Right ventricle myocardium superior (tissue), 1 donor: Measurements from ENCODE around the gene ADAT2. TPM values are rescaled to one million over a fixed set of nuclear protein-coding genes. Genes with fewer than 3 reads are reported as not detected.

Experiments used
- ATAC-seq: fragments of 200-7000 bp; cut with Tn5 transposase; one replicate; pipeline ENCODE4 v1.9.1; 2020; ENCODE audit warnings: mild to moderate bottlenecking; ENCODE audit not compliant: poor library complexity
- DNase-seq: peaks from one replicate; pipeline ENCODE4 v3.0.0-alpha.2; 2020
- intact Hi-C: fragments of 100-400 bp; cut with DNase I; formaldehyde crosslinking; loops from one replicate; pipeline ENCODE4 v1.11.2; 2022
- total RNA-seq: library from RNA; stranded (reverse); fragmentation: NEBNext Ultra II Directional; extraction: Animal tissue kit (Norgen Biotek cat#: 25700); gene quantifications from one replicate; pipeline ENCODE4 v1.2.1, GENCODE V29; 2021
- donor health status: DM: no; HTN: yes; CAD: no; lungs with severe emphysema.

The ADAT2 gene
- total RNA-seq, 1 donor from 2014 or later: 1.4 TPM

DNA sequence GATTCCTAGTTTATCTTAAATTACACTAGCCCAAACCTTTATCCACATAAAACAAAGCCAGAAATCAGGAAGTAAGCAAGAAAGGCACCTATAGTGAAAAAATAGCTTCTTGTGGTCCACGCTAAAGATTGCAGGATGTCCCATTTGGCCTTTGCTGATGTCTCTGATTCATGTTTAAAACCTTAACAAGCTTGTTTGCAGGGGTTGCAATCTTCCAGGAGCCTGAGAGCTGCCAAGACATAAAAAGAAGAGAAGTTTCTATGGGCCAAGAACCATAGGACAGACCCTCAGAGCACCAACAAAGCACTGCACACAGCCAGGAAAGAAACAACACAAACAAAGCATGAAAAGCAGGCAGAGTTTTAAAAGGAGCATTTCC, 49.4 kb downstream of the ADAT2 start:
- DNase-seq: no peak
- intact Hi-C loops: no loop called here
- ATAC-seq: no peak

DNA sequence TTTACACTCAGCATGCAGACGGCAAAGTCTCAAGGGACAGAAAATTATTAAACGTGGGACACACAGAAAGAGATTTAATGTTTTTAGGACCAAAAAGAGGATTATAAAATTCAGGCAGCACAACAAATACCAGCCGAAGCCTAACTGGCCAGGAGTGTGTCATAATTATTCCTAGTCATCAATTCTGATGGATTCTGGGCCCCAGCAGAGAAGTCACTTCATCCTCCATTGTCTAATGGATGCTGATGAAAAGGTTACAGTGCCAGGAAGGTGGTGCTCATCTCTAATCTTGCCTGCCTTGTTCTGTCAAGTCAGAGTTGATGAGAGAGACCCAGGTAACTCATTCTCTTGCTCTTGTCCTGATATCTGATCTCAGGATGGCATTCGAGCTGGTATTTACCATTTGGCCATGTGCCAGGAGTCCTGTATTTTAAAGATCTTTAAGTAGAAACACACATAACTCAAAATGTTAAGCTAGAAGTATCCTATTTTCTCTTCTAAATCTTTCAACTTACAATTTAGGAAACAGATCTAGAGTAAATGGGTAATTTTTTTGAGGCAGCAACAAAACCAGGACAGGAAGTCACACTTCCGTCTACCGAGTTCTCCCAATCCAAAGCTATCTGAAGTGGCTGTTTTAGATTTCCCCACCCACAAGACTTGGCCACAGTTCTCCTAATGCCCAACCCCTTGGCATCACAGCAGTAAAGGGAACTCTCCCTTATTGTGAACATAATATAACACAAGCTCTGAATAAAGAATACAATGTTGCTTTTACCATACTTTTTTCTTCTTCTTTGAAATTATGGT, 50.0 kb downstream of the ADAT2 start:
- ATAC-seq: peak; percentile 83
- intact Hi-C loops: no loop called here
- DNase-seq: no peak

DNA sequence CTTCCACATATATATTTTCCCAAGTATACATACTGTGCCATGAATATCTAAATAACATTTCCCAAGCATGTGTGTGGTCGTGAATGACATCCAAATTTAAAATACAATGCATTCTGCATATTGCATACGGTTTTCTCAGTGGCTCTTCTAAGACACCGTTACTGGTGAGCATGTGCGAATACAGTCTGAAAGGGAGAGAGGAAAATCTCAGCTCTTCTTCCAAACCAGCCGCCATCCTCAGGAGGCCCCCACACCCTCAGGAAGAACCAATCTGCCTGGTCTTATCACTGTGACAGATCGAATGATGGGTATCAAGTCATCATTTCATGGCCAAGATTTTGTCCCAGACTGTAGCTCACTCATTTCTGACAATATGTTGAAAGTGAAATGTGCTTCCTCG, 50.7 kb downstream of the ADAT2 start:
- intact Hi-C loops: no loop called here
- DNase-seq (no peak), ATAC-seq (no peak)

DNA sequence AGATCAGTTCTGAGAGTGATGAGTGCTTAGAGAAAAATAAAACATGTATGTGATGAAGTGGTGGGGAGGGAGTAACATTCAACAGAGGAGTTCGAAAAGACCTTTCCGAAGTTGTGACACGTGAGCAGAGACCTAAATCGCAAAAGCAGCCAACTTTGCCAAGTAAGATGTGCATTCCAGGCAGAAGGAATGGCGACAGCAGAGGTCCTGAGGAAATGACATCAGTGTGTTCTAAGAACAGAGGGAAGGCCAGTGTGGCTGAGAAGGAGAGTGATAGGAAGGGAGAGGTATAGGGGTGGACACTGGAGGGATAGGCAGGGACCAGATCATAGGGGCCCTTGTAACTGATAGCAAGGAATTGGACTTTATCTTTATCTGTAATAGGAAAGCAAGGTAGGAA, 51.3 kb downstream of the ADAT2 start:
- no peak for DNase-seq
- ATAC-seq: no peak
- intact Hi-C loops: no loop called here

DNA sequence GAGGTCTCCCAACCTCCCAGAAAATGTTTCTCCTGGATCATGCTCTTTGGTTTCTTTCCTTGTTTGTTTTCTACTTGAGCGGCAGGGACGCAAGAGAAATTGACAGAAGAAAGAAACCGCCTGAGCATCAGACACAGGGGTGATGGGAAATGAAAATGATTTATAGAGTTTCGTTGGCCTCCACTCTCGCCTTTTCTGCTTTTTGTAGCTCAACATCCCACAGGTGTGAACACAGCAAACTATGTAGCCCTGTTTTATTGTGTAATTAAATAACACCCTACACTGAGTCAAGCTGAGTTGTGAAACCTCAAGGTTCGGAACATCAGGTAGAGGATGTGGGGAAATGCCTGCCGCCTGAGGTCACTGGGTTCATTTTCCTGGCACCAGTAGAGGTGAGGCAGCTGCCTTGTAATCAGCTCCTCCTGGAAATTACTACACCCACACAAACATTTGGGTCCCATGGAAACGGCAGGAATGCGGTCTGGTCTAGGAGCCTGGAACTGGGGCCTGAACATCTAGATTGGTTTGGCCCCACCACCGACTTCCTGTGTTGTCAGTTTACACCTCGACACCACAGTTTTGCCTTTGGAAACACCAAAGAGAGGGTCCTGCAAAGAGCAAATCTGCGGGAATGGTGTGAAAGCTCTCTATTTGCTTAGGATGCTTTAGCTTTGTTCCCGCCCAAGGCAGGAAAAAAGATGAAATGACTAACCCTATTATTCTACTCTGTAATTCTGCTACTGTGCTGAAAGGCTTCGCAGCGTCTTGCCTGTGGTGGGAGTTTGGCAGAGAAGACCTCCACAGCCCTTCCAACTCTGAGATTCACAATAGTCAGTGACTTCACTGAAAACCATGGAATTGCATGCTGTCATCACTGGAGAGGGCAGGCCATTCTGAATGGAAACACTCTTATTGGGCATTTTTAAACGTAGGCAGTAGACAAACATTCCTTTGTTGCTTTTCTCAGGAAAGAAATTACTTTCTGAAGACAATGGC, 53.0 kb downstream of the ADAT2 start:
- intact Hi-C loops: no loop called here
- peak; percentile 46 for ATAC-seq
- DNase-seq: no peak

DNA sequence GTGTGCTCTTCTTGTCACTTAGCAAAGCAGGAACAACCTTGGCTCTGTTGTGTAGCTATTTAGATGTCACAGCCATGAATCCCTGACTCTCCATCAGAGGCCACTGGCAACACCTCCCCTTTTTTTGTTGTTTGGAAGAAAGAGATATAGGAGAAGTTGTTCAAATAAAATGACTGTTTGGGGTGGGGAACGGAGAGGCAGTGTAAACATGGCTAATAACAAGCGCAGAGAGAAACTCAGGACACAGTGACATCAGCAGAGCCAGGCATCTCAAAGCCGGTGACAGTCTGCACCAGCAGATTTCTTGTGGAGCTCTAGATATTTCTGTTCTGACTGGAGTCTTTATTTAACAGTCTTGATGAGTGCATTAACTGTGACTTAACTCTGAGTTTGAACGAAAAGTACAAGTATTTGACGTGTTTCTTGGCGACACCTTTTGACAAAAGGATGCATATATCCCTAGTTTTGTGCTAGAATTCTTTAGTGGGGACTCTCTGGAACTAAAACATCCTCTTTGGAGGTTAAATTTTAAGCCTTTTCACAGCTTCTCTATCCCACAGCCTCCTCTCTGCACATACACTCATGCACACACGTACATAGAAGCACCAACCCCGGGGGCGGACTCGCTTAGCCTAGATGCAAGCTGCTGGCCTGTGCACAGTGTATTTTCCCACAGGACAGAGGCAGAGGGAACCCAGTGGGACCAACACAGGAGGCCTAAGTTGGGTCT, 53.8 kb downstream of the ADAT2 start:
- intact Hi-C loops: no loop called here
- DNase-seq: no peak
- no peak for ATAC-seq

DNA sequence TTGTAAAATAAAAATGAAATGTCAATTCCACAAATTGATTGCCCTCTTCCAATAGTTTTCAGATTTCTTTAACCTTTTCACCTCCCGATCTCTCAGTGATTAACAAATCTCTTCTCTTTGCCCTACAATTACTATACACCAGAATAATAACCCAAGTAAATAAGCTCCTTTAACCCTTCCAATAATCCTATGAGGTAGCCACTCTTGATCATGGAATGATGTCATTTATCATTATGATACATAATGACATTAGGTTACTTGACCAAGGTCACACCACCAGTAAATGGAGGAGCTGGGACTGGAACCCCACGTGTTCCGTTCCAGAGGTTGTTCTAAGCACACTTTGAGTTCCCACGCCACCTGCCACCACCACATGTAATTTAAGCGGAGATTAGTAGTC, 54.8 kb downstream of the ADAT2 start:
- DNase-seq (no peak), ATAC-seq (no peak)
- intact Hi-C loops: no loop called here

DNA sequence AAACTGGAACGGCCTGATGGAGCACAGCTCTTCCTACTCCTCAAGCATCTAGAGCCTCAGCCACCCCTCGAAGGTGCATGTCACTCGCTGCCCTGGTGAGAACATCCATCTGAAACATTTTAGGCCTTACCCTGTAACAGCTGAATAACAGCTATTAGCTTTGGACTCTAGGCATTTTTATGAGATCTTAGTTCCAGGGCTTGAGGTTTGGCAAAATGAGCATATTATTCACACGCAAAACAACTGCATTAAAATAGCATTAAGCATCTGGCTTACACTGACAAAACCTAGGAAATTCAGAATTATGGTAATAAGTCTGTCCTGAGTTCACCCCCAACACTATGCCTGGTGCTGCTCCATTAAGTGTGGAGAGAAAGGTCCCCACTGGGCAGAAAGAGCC, 56.1 kb downstream of the ADAT2 start:
- intact Hi-C loops: no loop called here
- DNase-seq (no peak), ATAC-seq (no peak)

DNA sequence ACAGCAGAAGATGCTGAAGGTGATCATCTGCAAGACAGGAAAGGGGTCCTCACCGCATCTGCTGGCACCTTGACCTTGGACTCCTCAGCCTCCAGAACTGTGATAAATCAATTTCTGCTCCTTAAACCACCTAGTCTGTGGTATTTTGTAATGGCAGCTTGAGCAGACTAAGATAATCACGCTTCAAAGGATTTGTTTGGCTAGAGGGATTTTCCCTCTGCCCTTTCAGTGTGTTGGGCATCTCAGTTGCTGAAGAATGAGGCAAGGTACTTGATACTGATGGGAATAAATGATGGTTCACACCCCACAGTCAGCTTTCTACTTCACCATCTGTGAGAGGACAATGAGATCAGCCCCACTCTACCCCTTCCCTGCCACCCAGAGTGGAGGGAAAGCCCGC, 60.2 kb downstream of the ADAT2 start:
- no peak for DNase-seq
- intact Hi-C loops: no loop called here
- ATAC-seq: no peak

DNA sequence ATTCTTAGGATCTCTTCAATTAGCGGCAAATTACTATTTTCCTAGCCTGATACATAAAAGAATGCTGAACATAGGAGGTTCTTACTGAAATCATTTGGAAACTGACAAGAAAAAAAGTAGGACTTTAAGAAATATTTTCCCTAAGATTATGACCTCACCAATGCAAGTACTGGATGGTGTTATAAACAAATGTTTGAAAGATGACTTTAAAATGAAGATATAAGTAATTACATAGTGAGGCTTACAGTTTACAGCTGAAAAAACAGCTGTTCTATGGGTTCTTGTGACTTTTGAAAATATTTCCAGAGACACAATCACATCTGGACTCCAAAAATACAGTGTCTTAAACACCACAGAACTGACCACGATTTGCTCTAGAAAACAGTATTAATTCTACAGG, 64.9 kb downstream of the ADAT2 start:
- ATAC-seq (no peak), DNase-seq (no peak)

DNA sequence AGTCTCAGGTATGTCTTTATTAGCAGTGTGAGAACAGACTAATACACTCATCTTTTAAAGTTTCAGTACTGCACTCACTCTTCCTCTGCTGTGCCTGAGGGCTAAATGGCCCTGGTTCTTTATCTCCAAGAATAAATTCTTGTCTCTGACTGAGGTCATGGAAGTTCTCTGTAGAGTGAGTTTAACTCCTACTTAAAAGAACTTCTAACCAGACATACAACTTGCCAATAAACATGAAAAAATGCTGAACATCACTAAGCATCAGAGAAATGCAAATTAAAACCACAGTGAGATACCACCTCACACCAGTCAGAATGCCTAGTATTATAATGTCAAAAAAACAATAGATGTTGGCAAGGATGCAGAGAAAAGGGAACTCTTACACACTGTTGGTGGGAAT, 73.6 kb downstream of the ADAT2 start:
- no peak for ATAC-seq
- intact Hi-C loops: no loop called here

More for the DNA sequence above, 64.9 kb downstream of the ADAT2 start:
- intact Hi-C loops: no loop called here

DNA sequence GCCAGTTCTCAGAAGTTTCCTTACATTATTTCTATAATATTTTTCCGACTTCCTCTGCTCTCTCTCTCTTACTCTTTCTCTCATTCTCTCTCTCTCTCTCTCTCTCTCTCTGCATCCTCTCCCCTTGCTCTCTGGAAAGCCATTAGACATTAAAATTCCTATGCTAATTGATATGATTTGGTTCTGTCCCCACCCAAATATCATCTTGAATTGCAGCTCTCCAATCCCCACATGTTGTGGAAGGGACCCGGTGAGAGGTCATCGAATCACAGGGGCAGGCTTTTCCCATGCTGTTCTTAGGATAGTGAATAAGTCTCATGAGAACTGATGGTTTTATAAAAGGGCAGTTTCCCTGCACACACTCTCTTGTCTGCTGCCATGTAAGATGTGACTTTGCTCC, 74.1 kb downstream of the ADAT2 start:
- DNase-seq: no peak
- ATAC-seq: no peak
- intact Hi-C loops: no loop called here

More for the DNA sequence above, 73.6 kb downstream of the ADAT2 start:
- DNase-seq: no peak

DNA sequence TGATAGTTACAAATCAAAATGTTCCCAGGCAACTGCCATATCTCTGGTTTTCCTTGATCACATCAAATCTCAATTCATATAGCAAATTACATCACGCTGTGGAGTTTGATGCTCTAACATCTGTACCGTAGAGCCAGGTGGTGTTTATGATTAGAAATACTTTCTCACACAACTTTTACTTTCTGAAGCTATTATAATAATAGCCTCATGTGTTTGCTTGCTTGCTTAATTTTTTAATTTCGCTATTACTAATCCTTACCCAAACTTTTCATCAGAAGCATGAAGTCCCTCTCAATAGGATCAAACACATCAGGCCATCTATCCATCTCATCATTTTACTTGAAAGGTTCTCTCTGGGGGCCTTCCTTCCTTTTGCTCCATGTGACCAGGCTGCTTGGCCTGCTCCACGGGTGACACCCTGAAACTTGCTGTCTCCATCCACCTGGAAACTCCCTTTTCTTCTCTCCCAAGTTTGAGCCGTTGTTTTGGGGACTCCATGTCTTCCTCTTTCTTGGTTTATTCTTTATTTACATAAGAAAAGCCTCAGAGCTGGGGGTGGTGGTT, 75.4 kb downstream of the ADAT2 start:
- intact Hi-C loops: no loop called here
- no peak for DNase-seq
- no peak for ATAC-seq

DNA sequence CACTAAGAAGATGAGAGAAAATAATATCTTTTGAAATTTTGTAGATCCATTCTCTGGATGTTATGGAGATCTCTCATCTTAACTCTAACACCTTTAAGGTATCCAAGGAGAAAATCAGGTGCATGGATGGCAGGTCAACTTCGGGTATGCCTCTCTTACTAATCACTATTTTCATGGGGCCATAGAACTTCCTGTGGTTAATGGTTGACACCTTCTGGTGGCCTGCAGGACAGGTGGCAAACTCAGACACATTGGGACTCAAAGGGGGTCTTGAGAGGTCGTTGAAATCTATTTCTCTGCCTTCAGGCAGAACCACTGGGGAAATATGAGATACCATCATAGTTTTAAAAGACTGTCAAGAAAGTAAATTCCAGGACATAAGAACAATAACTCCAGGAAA, 76.5 kb downstream of the ADAT2 start:
- DNase-seq (no peak), ATAC-seq (no peak)
- intact Hi-C loops: no loop called here

Other genes with a start within 250 kb of the ADAT2 start
- 17.9 TPM for gene PEX3, start 110 bp upstream of the ADAT2 start, total RNA-seq
- 38.8 TPM for gene FUCA2, start 61.0 kb upstream of the ADAT2 start, total RNA-seq
- gene PHACTR2, start 227.3 kb upstream of the ADAT2 start, total RNA-seq: 70.0 TPM